Right lobe of liver (tissue), 6 donors: ENCODE measurements around the gene DYRK1A. TPM values are rescaled to one million over a fixed set of nuclear protein-coding genes. Genes with fewer than 3 reads are reported as not detected.

Experiments
- ATAC-seq, 4 donors: fragments of 200-7000 bp; cut with Tn5 transposase; one replicate each; pipeline ENCODE4 v1.9.1; 2020; ENCODE audit warnings: mild to moderate bottlenecking in 4 of 4, moderate library complexity in 4 of 4
- DNase-seq, 3 donors: peaks; one replicate each; pipeline ENCODE4 v3.0.0-alpha.2; 2020
- H3K27ac ChIP-seq, 3 donors: fragments of 200-600 bp; one replicate each; pipeline ENCODE4 v1.8.0; 2022
- H3K27me3 ChIP-seq, 2 donors: fragments of 200-600 bp; one replicate each; pipeline ENCODE4 v1.8.0; 2022
- H3K36me3 ChIP-seq, 4 donors: fragments of 200-600 bp; sonication (generic) in 1 of 4; one replicate each; pipeline versions ENCODE4 v1.5.1 to v1.8.0; 2017 to 2022; ENCODE audit warnings: control low read depth in 1 of 4
- H3K4me1 ChIP-seq, 4 donors: fragments of 200-600 bp; sonication (generic) in 1 of 4; one replicate each; pipeline versions ENCODE4 v1.5.1 to v1.8.0; 2017 to 2022; ENCODE audit warnings: control low read depth in 1 of 4
- H3K4me3 ChIP-seq, 3 donors: fragments of 200-600 bp; one replicate each; pipeline ENCODE4 v1.8.0; 2022
- H3K9me3 ChIP-seq, 4 donors: fragments of 200-600 bp; sonication (generic) in 1 of 4; one replicate each; pipeline versions ENCODE4 v1.5.1 to v1.8.0; 2017 to 2022; ENCODE audit warnings: control low read depth in 1 of 4
- POLR2A ChIP-seq: fragments of 450-650 bp; IDR thresholded peaks from one replicate; pipeline ENCODE4 v1.6.1; 2017; ENCODE audit warnings: antibody characterized with exemption, mild to moderate bottlenecking
- WGBS: methylation state at CpG from one replicate; pipeline ENCODE4 v1.1.6; 2018; ENCODE audit warnings: low coverage, low lambda C conversion rate; ENCODE audit not compliant: insufficient coverage; ENCODE audit errors: missing lambda C conversion rate; 5-methylcytosine and 5-hydroxymethylcytosine counted together
- intact Hi-C, 2 donors: fragments of 100-400 bp; cut with DNase I; formaldehyde crosslinking; loops; one replicate each; pipeline versions ENCODE4 v1.11.2 to v1.14.1; 2022
- total RNA-seq, 6 experiments: library from RNA; depleted of rRNA in 2 of 6; stranded (reverse); fragments of >200 nt in 2 of 6; fragmentation: NEBNext Ultra II Directional in 3 of 6; extraction: Animal tissue kit (Norgen Biotek cat#: 25700) in 3 of 6; gene quantifications; one replicate each; pipeline versions ENCODE4 v1.1.0 to v1.2.4, GENCODE V29; 2016 to 2023
- TF ChIP-seq, protein P1 (sequence below), 4 donors: fragments of 200-600 bp in 3 of 4; fragments of 450-650 bp in 1 of 4; IDR thresholded peaks; one replicate each; pipeline versions ENCODE4 v1.5.1 to v1.8.0; 2016 to 2022; ENCODE audit warnings: antibody characterized with exemption in 4 of 4, mild to moderate bottlenecking in 2 of 4
- donor health status: DM: no; HTN: yes; CAD: no.
- donor health status: DM: no; HTN: no; CAD: no.
- donor health status: DM: no; HTN: no; CAD: no.
- donor health status: DM: no; HTN: yes; CAD: no.
- donor health status: DM: no; HTN: yes; CAD: no.

Gene DYRK1A
- total RNA-seq, 6 experiments from 2014 or later = 20.6 to 32.5 (median 25.7) TPM

DNA sequence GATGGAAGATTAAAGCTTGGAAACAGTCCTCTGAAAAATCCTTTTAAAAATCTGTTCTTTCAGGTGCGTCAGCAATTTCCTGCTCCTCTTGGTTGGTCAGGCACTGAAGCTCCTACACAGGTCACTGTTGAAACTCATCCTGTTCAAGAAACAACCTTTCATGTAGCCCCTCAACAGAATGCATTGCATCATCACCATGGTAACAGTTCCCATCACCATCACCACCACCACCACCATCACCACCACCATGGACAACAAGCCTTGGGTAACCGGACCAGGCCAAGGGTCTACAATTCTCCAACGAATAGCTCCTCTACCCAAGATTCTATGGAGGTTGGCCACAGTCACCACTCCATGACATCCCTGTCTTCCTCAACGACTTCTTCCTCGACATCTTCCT, 145.3 kb downstream of the DYRK1A start:
- DNase-seq = no peak
- intact Hi-C loops = no loop called here
- WGBS = no CpG with 5 or more reads among the region's 5 CpGs
- Histone ChIP-seq H3K27ac (no peak overlapping the region), H3K36me3 (peaks cover 0 to 57% (median 9%) of the 10 kb centered on the region in 4 donors), H3K4me1 (peaks cover 0 to 8% (median 2%) of the 10 kb centered on the region in 4 donors), H3K4me3 (no peak overlapping the region), H3K9me3 (no peaks in the 10 kb centered on the region), H3K27me3 (no peaks in the 10 kb centered on the region)
- no peak for TF ChIP-seq POLR2A
- TF ChIP-seq, protein P1, sequence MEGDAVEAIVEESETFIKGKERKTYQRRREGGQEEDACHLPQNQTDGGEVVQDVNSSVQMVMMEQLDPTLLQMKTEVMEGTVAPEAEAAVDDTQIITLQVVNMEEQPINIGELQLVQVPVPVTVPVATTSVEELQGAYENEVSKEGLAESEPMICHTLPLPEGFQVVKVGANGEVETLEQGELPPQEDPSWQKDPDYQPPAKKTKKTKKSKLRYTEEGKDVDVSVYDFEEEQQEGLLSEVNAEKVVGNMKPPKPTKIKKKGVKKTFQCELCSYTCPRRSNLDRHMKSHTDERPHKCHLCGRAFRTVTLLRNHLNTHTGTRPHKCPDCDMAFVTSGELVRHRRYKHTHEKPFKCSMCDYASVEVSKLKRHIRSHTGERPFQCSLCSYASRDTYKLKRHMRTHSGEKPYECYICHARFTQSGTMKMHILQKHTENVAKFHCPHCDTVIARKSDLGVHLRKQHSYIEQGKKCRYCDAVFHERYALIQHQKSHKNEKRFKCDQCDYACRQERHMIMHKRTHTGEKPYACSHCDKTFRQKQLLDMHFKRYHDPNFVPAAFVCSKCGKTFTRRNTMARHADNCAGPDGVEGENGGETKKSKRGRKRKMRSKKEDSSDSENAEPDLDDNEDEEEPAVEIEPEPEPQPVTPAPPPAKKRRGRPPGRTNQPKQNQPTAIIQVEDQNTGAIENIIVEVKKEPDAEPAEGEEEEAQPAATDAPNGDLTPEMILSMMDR (IDR thresholded peaks at IDR 0.05) = no peak
- no peak for ATAC-seq

DNA sequence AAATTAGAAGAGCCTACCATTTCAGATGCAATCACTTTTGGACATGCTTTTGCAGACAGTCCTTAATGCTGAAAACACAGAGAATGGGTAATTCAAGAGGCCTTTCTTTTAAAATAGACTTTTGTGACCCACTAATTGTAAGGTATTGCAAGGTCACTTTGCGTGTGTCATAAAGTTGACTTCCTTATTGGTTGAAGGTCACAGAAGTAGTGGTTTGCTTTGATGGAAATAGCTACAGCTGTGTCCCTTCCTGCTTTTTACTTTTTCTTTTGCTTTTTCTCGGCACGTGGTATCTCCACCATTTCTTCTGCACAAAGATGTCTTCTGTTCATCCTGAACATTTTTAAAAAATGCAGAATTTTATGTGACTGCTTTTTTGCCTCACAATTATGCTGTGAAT, 146.8 kb downstream of the DYRK1A start:
- TF ChIP-seq, protein P1 (IDR thresholded peaks at IDR 0.05) = no peak
- intact Hi-C loops = no loop called here
- Histone ChIP-seq H3K9me3 (no peaks in the 10 kb centered on the region), H3K27me3 (no peaks in the 10 kb centered on the region), H3K4me1 (peaks cover 0 to 8% (median 2%) of the 10 kb centered on the region in 4 donors), H3K36me3 (peaks cover 0 to 47% (median 8%) of the 10 kb centered on the region in 4 donors), H3K27ac (no peak overlapping the region), H3K4me3 (no peak overlapping the region)
- ATAC-seq (no peak), DNase-seq (no peak)
- 61% methylated on average over 3 of the region's 3 CpGs for WGBS

DNA sequence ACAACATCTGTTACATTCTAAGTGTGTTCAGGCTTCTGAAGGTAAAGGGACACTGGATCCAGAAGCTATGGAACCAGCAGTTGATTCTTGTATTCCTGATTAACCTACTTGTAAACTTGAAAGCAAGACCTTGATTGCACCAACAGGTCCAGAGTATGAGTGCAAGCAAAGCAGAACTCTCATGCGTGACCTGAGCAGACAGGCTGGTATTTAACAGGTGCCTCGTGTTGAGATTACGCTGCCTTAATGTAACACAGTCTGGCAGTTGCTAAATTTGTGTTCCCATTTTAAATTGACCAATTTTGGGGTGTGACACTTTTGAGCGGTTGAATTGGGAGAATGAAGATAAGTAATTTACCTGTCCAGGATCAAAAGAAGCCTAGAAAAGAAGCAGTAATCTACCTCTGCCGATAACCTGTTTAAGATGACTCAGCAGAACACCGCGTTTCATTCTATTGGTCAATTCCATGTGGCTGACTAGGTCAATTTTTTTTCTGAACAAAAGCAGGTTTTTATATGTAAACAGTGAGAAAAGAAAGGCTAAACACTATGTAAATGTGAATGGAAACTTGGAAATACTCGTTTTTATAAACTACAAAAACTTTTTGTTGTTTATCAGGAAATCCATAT, 147.6 kb downstream of the DYRK1A start:
- Histone ChIP-seq H3K36me3 (peaks cover 0 to 40% (median 3%) of the 10 kb centered on the region in 4 donors), H3K27me3 (no peaks in the 10 kb centered on the region), H3K4me1 (peaks cover 0 to 8% (median 2%) of the 10 kb centered on the region in 4 donors), H3K27ac (no peak overlapping the region), H3K9me3 (no peaks in the 10 kb centered on the region), H3K4me3 (no peak overlapping the region)
- intact Hi-C loops = no loop called here
- no peak for TF ChIP-seq POLR2A
- TF ChIP-seq, protein P1 (IDR thresholded peaks at IDR 0.05) = no peak
- DNase-seq (no peak), ATAC-seq (peak; percentile 32 to 56 (median 46))
- WGBS = 73% methylated on average over 8 of the region's 8 CpGs

DNA sequence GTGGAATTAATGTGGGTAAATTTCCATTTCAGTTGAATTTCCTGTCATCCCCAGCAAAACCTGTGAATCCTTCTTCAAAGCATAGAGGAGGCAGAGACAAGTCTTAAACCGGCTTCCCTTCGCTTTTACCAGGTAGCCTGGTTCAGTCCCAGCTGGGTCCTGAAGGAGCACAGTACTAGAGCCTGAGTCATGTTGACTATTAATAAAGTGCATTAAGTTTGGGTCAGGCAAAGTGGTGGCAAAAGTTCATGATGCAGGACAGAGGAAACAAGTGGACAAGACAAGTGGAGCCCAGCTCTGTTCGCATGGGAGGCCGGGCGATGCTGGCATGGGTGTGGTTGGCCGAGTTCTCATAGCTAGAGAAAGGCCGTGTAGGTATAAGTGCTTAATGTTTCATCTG, 150.4 kb downstream of the DYRK1A start:
- Histone ChIP-seq H3K27me3 (no peaks in the 10 kb centered on the region), H3K4me3 (no peak overlapping the region), H3K27ac (no peak overlapping the region), H3K9me3 (no peaks in the 10 kb centered on the region), H3K4me1 (peaks cover 0 to 8% (median 2%) of the 10 kb centered on the region in 4 donors), H3K36me3 (peaks cover 0 to 27% (median 2%) of the 10 kb centered on the region in 4 donors)
- ATAC-seq (no peak), DNase-seq (no peak)
- intact Hi-C loops = no loop called here
- TF ChIP-seq, protein P1 (IDR thresholded peaks at IDR 0.05) = no peak
- no peak for TF ChIP-seq POLR2A
- WGBS = 97% methylated on average over 7 of the region's 7 CpGs
